Activated CD8-positive, alpha-beta T cell treated with anti-CD3 and anti-CD28 coated beads for 36 hours (primary cell): ENCODE results near the gene DLGAP1. TPM values are rescaled to one million over a fixed set of nuclear protein-coding genes. Genes with fewer than 3 reads are reported as not detected.
"Not testable (repeated sequence)": the region's sequence is repeated elsewhere in the genome, so short reads cannot be mapped to it uniquely, and the experiment has no call there.

Source experiments
- ATAC-seq: fragments of 200-7000 bp; cut with Tn5 transposase; one replicate; pipeline ENCODE4 v1.10.0; 2021; ENCODE audit warnings: mild to moderate bottlenecking, moderate library complexity
- CTCF ChIA-PET: fragments of 350-600 bp; sonication (Branson Sonifier 250); formaldehyde crosslinking; loops from one replicate; lab custom pipeline; 2021; ENCODE audit warnings: antibody characterized with exemption; lab: Charles Lee
- POLR2A ChIA-PET: fragments of 350-600 bp; sonication (Branson Sonifier 250); formaldehyde crosslinking; loops from one replicate; lab custom pipeline; 2021; ENCODE audit warnings: antibody characterized with exemption; lab: Charles Lee
- DNase-seq: peaks from one replicate; pipeline ENCODE4 v3.0.0-alpha.2; 2020
- H3K27ac Mint-ChIP-seq: one replicate; pipeline ENCODE4 v1.8.0; 2021; ENCODE audit warnings: mild to moderate bottlenecking, mixed read lengths
- H3K27me3 Mint-ChIP-seq: one replicate; pipeline ENCODE4 v1.8.0; 2021; ENCODE audit warnings: mixed read lengths
- H3K36me3 Mint-ChIP-seq: one replicate; pipeline ENCODE4 v1.8.0; 2021; ENCODE audit warnings: low read depth, mixed read lengths
- H3K4me1 Mint-ChIP-seq: one replicate; pipeline ENCODE4 v1.8.0; 2021; ENCODE audit warnings: low read depth, mixed read lengths
- H3K4me3 Mint-ChIP-seq: one replicate; pipeline ENCODE4 v1.8.0; 2021; ENCODE audit warnings: mild to moderate bottlenecking, moderate library complexity, mixed read lengths
- H3K9me3 Mint-ChIP-seq: one replicate; pipeline ENCODE4 v1.8.0; 2021; ENCODE audit warnings: mixed read lengths
- intact Hi-C: fragments of 100-400 bp; cut with micrococcal nuclease; formaldehyde crosslinking; loops from one replicate; pipeline ENCODE4 v1.10.0; 2022
- total RNA-seq, 2 experiments: library from RNA; stranded (reverse); gene quantifications; one replicate each; pipeline ENCODE4 v1.2.3, GENCODE V29; 2021
- TF ChIP-seq, protein P1 (sequence below): fragments of 200-600 bp; IDR thresholded peaks from one replicate; pipeline ENCODE4 v1.8.0; 2022; ENCODE audit warnings: antibody characterized with exemption, mild to moderate bottlenecking

Gene DLGAP1
- total RNA-seq, 2 experiments from 2014 or later, result not detected

DNA sequence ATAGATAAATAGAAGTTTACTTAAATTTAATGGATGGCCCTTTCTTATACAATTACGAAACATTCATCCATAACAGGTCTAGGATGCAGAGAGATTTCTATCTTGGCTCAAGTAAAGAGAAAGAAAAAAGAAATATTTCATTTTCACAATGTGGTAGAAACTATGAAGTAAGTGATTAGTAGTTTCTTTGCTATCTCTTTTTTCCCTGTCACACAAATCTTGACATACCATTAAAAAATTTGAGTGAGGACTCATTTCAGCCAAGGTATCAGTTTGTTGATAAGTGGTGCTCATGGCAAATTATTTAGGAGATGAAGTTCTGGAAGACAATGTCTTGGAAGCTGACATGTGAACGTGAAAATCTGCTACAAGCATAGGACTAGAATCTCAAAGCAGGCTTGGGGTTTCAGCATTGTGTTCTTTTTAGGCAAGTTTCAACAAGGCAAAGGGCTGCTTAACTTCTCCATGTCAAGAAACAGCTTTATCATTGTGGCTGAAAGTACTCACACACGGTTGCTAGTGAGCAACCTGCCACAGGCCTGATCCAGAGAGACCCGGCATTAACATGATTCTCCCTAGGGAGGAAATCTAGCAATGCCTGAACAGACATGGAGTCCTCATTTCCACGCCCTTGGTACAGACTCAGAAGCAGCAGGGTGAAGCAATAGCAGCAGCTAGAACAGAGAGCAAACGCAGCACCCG, 414.6 kb downstream of the DLGAP1 start:
- ChIA-PET CTCF (no interaction called here), POLR2A (no interaction called here)
- H3K27ac Mint-ChIP-seq, result no peak overlapping the region
- intact Hi-C loops, result no loop called here
- no peak for ATAC-seq
- H3K27me3 Mint-ChIP-seq, result peaks cover 2% of the 10 kb centered on the region
- H3K36me3 Mint-ChIP-seq, result no peaks in the 10 kb centered on the region
- no peaks in the 10 kb centered on the region for H3K9me3 Mint-ChIP-seq
- DNase-seq, result no peak
- TF ChIP-seq, protein P1, sequence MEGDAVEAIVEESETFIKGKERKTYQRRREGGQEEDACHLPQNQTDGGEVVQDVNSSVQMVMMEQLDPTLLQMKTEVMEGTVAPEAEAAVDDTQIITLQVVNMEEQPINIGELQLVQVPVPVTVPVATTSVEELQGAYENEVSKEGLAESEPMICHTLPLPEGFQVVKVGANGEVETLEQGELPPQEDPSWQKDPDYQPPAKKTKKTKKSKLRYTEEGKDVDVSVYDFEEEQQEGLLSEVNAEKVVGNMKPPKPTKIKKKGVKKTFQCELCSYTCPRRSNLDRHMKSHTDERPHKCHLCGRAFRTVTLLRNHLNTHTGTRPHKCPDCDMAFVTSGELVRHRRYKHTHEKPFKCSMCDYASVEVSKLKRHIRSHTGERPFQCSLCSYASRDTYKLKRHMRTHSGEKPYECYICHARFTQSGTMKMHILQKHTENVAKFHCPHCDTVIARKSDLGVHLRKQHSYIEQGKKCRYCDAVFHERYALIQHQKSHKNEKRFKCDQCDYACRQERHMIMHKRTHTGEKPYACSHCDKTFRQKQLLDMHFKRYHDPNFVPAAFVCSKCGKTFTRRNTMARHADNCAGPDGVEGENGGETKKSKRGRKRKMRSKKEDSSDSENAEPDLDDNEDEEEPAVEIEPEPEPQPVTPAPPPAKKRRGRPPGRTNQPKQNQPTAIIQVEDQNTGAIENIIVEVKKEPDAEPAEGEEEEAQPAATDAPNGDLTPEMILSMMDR, result no peak
- H3K4me3 Mint-ChIP-seq, result no peak overlapping the region
- no peaks in the 10 kb centered on the region for H3K4me1 Mint-ChIP-seq

DNA sequence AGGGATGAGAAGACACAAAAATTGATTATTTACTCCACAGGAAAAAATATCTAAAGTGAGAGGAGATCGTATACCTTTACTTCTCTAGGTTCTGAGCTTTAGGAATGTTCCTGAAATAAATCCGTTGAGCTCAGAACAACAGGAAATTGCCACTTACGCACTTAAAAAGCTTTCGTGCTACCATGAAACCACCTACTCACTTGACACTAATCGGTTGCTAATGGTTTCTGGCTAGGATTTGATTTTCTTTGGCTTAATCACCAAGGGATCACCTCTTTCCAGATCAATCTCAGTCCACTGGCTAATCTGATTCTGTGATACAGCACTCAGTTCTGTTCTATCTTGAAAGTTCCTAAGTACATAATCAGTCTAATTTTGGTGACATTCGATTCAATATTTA, 419.6 kb downstream of the DLGAP1 start:
- DNase-seq (no peak), ATAC-seq (no peak)
- Mint-ChIP-seq H3K9me3 (no peaks in the 10 kb centered on the region), H3K4me3 (no peak overlapping the region), H3K27me3 (peaks cover 4% of the 10 kb centered on the region), H3K27ac (no peak overlapping the region), H3K36me3 (no peaks in the 10 kb centered on the region), H3K4me1 (no peaks in the 10 kb centered on the region)
- intact Hi-C loops, result no loop called here
- POLR2A ChIA-PET, result no interaction called here
- CTCF ChIA-PET, result no interaction called here
- TF ChIP-seq, protein P1, result no peak

DNA sequence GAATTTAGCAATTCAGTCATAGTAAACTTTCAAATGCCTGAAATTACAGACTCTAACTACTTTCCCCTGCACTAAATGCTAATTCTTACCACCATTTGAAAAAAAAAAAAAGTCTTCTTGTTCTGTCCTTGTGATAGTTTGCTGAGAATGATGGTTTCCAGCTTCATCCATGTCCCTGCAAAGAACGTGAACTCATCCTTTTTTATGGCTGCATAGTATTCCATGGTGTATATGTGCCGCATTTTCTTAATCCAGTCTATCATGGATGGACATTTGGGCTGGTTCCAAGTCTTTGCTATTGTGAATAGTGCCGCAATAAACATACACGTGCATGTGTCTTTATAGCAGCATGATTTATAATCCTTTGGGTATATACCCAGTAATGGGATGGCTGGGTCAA, 420.3 kb downstream of the DLGAP1 start:
- H3K4me1 Mint-ChIP-seq, ATAC-seq, intact Hi-C loops, H3K4me3 Mint-ChIP-seq, H3K36me3 Mint-ChIP-seq, CTCF ChIA-PET, H3K9me3 Mint-ChIP-seq, H3K27ac Mint-ChIP-seq, POLR2A ChIA-PET, H3K27me3 Mint-ChIP-seq, DNase-seq: not testable (repeated sequence)

DNA sequence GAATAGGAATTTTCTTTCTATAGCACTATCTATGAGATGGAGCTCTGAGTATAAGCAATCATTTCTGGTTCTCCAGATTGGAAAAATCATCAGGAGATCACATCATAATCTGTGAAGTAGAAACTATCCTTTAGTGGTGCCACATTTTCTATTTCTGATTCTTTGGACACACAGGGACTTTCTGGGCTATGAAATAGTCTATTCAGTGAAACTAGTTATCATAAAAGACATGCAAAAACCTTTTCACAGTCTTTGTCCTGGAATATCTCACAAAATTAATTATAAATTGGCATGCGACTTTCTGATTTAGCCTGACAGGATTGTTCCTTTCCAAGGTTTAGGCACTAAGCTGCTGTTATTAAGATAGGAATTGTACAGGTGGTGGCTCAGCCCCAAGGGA, 428.6 kb downstream of the DLGAP1 start:
- ChIA-PET POLR2A (no interaction called here), CTCF (no interaction called here)
- Mint-ChIP-seq H3K9me3 (peaks cover 3% of the 10 kb centered on the region), H3K4me1 (no peaks in the 10 kb centered on the region), H3K36me3 (no peaks in the 10 kb centered on the region), H3K27ac (no peak overlapping the region), H3K27me3 (peaks cover 11% of the 10 kb centered on the region), H3K4me3 (no peak overlapping the region)
- intact Hi-C loops, result no loop called here
- ATAC-seq (no peak), DNase-seq (no peak)
- TF ChIP-seq, protein P1, result no peak

DNA sequence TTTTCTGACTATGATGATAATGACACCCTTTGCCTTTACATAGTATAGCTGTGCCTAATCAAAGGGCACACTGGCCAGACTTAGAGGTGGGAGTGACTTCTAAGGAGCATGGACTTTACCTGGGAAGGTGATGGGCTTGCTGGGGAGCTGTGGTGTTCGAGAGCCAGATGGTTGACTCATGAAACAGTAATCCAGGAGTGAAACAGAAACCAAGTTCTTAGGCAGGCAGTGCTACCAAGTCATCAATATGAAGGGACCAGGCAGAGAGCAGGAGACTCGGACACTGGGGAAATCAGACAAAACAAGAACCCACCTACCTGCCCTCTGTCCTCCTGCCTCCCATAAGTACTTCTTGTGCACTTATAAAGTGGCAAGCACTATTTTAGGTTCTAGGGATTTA, 430.4 kb downstream of the DLGAP1 start:
- ATAC-seq, result no peak
- H3K9me3 Mint-ChIP-seq, result peaks cover 3% of the 10 kb centered on the region
- no peaks in the 10 kb centered on the region for H3K36me3 Mint-ChIP-seq
- TF ChIP-seq, protein P1, result no peak
- H3K27ac Mint-ChIP-seq, result no peak overlapping the region
- intact Hi-C loops, result no loop called here
- no peak for DNase-seq
- no peaks in the 10 kb centered on the region for H3K4me1 Mint-ChIP-seq
- ChIA-PET CTCF (no interaction called here), POLR2A (no interaction called here)
- no peak overlapping the region for H3K4me3 Mint-ChIP-seq
- peaks cover 9% of the 10 kb centered on the region for H3K27me3 Mint-ChIP-seq

DNA sequence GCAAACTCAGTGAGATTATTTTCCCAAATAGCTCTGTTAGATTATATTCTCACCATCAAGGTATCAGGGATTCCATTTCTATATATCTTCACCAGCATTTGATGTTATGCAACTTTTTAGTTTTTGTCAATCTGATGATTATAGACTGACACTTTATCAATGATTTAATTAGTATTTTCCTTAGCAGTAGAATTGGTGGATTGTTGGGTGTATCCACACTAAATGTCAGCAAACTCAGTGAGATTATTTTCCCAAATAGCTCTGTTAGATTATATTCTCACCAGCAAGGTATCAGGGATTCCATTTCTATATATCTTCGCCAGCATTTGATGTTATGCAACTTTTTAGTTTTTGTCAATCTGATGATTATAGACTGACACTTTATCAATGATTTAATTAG, 432.4 kb downstream of the DLGAP1 start:
- H3K27me3 Mint-ChIP-seq, POLR2A ChIA-PET, ATAC-seq, H3K4me3 Mint-ChIP-seq, H3K27ac Mint-ChIP-seq, DNase-seq, H3K4me1 Mint-ChIP-seq, intact Hi-C loops, H3K9me3 Mint-ChIP-seq, H3K36me3 Mint-ChIP-seq: not testable (repeated sequence)
- CTCF ChIA-PET, result interaction anchor here (1.2 to 1.8 kb wide), 3 partner anchors 24 to 251 kb away, joined by 3 to 6 read pairs (median 5); no protein-coding TSS in a partner anchor
